ENCODE results near the gene PDE1C. TPM values are rescaled to one million over a fixed set of nuclear protein-coding genes. Genes with fewer than 3 reads are reported as not detected.

PDE1C gene
- total RNA-seq, 1 experiment from 2014 or later, result not detected

GRCh38 chr7:32089256-32089655, 19.0 kb upstream of the PDE1C start:
- no peak overlapping the region for H3K27ac ChIP-seq (ENCODE audit: low read depth, low read length, poor library complexity, severe bottlenecking)
- peaks cover 39% of the 10 kb centered on the region for H3K27me3 ChIP-seq (replicated peaks; ENCODE audit: insufficient read depth, low read depth, low read length, poor library complexity)
- no peaks in the 10 kb centered on the region for H3K9me3 ChIP-seq (ENCODE audit: low read depth, low read length, poor library complexity, severe bottlenecking)
- no TSS peak for BruUV-seq (replicated peaks)
- intact Hi-C loops (cut with micrococcal nuclease; ENCODE audit: unreplicated experiment), result no loop called here
- no peaks in the 10 kb centered on the region for H3K4me1 ChIP-seq (ENCODE audit: insufficient read depth, low read length, poor library complexity, severe bottlenecking)
- DNase-seq (ENCODE audit: low spot score), result no peak
- no peak for TF ChIP-seq EZH2 (IDR thresholded peaks at IDR 0.05; ENCODE audit: borderline replicate concordance, low read depth, low read length, poor library complexity, severe bottlenecking)
- no peak for TF ChIP-seq CTCF (conservative IDR thresholded peaks at IDR 0.05; ENCODE audit: low read depth, low read length)
- CTCF ChIA-PET, result no interaction called here
- no peak overlapping the region for H3K4me3 ChIP-seq (ENCODE audit: low read depth, low read length, poor library complexity, severe bottlenecking)
- H3K36me3 ChIP-seq (ENCODE audit: insufficient read depth, low read length, poor library complexity, severe bottlenecking), result no peaks in the 10 kb centered on the region
- POLR2A ChIA-PET (ENCODE audit: low non-redundant PET), result no interaction called here

GRCh38 chr7:32088451-32088881, 18.3 kb upstream of the PDE1C start:
- ChIA-PET POLR2A (ENCODE audit: low non-redundant PET) (no interaction called here), CTCF (no interaction called here)
- H3K36me3 ChIP-seq (ENCODE audit: insufficient read depth, low read length, poor library complexity, severe bottlenecking), result no peaks in the 10 kb centered on the region
- no peaks in the 10 kb centered on the region for H3K9me3 ChIP-seq (ENCODE audit: low read depth, low read length, poor library complexity, severe bottlenecking)
- no peak overlapping the region for H3K4me3 ChIP-seq (ENCODE audit: low read depth, low read length, poor library complexity, severe bottlenecking)
- no peak for DNase-seq (ENCODE audit: low spot score)
- H3K27me3 ChIP-seq (replicated peaks; ENCODE audit: insufficient read depth, low read depth, low read length, poor library complexity), result peaks cover 33% of the 10 kb centered on the region
- H3K4me1 ChIP-seq (ENCODE audit: insufficient read depth, low read length, poor library complexity, severe bottlenecking), result no peaks in the 10 kb centered on the region
- H3K27ac ChIP-seq (ENCODE audit: low read depth, low read length, poor library complexity, severe bottlenecking), result no peak overlapping the region
- intact Hi-C loops (cut with micrococcal nuclease; ENCODE audit: unreplicated experiment), result no loop called here
- TF ChIP-seq EZH2 (IDR thresholded peaks at IDR 0.05; ENCODE audit: borderline replicate concordance, low read depth, low read length, poor library complexity, severe bottlenecking), result no peak
- no TSS peak for BruUV-seq (replicated peaks)

GRCh38 chr7:32079510-32079909, 9.3 kb upstream of the PDE1C start:
- TF ChIP-seq EZH2 (IDR thresholded peaks at IDR 0.05; ENCODE audit: borderline replicate concordance, low read depth, low read length, poor library complexity, severe bottlenecking) (no peak), CTCF (conservative IDR thresholded peaks at IDR 0.05; ENCODE audit: low read depth, low read length) (no peak)
- Histone ChIP-seq H3K9me3 (ENCODE audit: low read depth, low read length, poor library complexity, severe bottlenecking) (no peaks in the 10 kb centered on the region), H3K36me3 (ENCODE audit: insufficient read depth, low read length, poor library complexity, severe bottlenecking) (no peaks in the 10 kb centered on the region), H3K27me3 (replicated peaks; ENCODE audit: insufficient read depth, low read depth, low read length, poor library complexity) (peaks cover 41% of the 10 kb centered on the region), H3K4me1 (ENCODE audit: insufficient read depth, low read length, poor library complexity, severe bottlenecking) (no peaks in the 10 kb centered on the region), H3K4me3 (ENCODE audit: low read depth, low read length, poor library complexity, severe bottlenecking) (no peak overlapping the region), H3K27ac (ENCODE audit: low read depth, low read length, poor library complexity, severe bottlenecking) (no peak overlapping the region)
- no peak for DNase-seq (ENCODE audit: low spot score)
- POLR2A ChIA-PET (ENCODE audit: low non-redundant PET), result no interaction called here
- intact Hi-C loops (cut with micrococcal nuclease; ENCODE audit: unreplicated experiment), result no loop called here
- no TSS peak for BruUV-seq (replicated peaks)
- CTCF ChIA-PET, result no interaction called here

GRCh38 chr7:32078824-32079223, 8.6 kb upstream of the PDE1C start:
- POLR2A ChIA-PET (ENCODE audit: low non-redundant PET), result no interaction called here
- no peak for DNase-seq (ENCODE audit: low spot score)
- BruUV-seq (replicated peaks), result no TSS peak
- TF ChIP-seq CTCF (conservative IDR thresholded peaks at IDR 0.05; ENCODE audit: low read depth, low read length) (no peak), EZH2 (IDR thresholded peaks at IDR 0.05; ENCODE audit: borderline replicate concordance, low read depth, low read length, poor library complexity, severe bottlenecking) (no peak)
- Histone ChIP-seq H3K4me1 (ENCODE audit: insufficient read depth, low read length, poor library complexity, severe bottlenecking) (no peaks in the 10 kb centered on the region), H3K4me3 (ENCODE audit: low read depth, low read length, poor library complexity, severe bottlenecking) (no peak overlapping the region), H3K27ac (ENCODE audit: low read depth, low read length, poor library complexity, severe bottlenecking) (no peak overlapping the region), H3K27me3 (replicated peaks; ENCODE audit: insufficient read depth, low read depth, low read length, poor library complexity) (peaks cover 48% of the 10 kb centered on the region), H3K36me3 (ENCODE audit: insufficient read depth, low read length, poor library complexity, severe bottlenecking) (no peaks in the 10 kb centered on the region), H3K9me3 (ENCODE audit: low read depth, low read length, poor library complexity, severe bottlenecking) (no peaks in the 10 kb centered on the region)
- CTCF ChIA-PET, result no interaction called here
- intact Hi-C loops (cut with micrococcal nuclease; ENCODE audit: unreplicated experiment), result no loop called here

Data from A673 (cell line).